A549 (cell line): ENCODE measurements around the gene CLDN5. TPM values are rescaled to one million over a fixed set of nuclear protein-coding genes. Genes with fewer than 3 reads are reported as not detected.

Experiments
- ATAC-seq, 2 experiments: fragments of 200-7000 bp in 1 of 2; fragments of >200 bp in 1 of 2; cut with Nextera tagmentation in 1 of 2; cut with Tn5 transposase in 1 of 2; 3 replicates each; pipeline versions ENCODE4 v1.8.0 to v1.9.1; 2018 to 2020; ENCODE audit warnings: mild to moderate bottlenecking in 1 of 2, moderate library complexity in 1 of 2
- CTCF ChIA-PET: fragments of 300-600 bp; sonication (Branson Sonifier 250); formaldehyde crosslinking; extraction: SDS; loops from one replicate; lab custom pipeline; 2021; ENCODE audit warnings: antibody characterized with exemption, inconsistent platforms; lab: Yijun Ruan, JAX
- POLR2A ChIA-PET: fragments of 350-600 bp; formaldehyde crosslinking; extraction: SDS; loops from one replicate; lab custom pipeline; 2021; ENCODE audit warnings: antibody characterized with exemption, inconsistent platforms; lab: Yijun Ruan, JAX
- DNase-seq, 2 experiments: peaks; one replicate each; pipeline versions ENCODE4 v3.0.0 to v3.0.0-alpha.2; 2011 to 2016; ENCODE audit warnings: low read depth in 1 of 2, low spot score in 1 of 2
- FAIRE-seq: peaks from 2 replicates; lab custom pipeline; 2011; peaks lifted over from hg19 to GRCh38; lab: Jason Lieb, UNC
- H3K27ac ChIP-seq, 2 experiments: fragments of >200 bp; sonication (Bioruptor Twin); formaldehyde crosslinking; 3 replicates each; pipeline ENCODE4 v1.5.1; 2016 to 2017
- H3K4me1 ChIP-seq: fragments of >200 bp; sonication (Bioruptor Twin); formaldehyde crosslinking; 3 replicates; pipeline ENCODE4 v1.6.1; 2016
- H3K4me2 ChIP-seq: fragments of >200 bp; sonication (Bioruptor Twin); formaldehyde crosslinking; 3 replicates; pipeline ENCODE4 v1.6.1; 2016
- H3K4me3 ChIP-seq: fragments of >200 bp; sonication (Bioruptor Twin); formaldehyde crosslinking; 3 replicates; pipeline ENCODE4 v1.5.1; 2016
- H3K9me3 ChIP-seq: fragments of >200 bp; sonication (Bioruptor Twin); formaldehyde crosslinking; 3 replicates; pipeline ENCODE4 v1.6.1; 2016
- ATOH8 ChIP-seq: fragments of 250-450 bp; sonication (Bioruptor Pico); IDR thresholded peaks from 2 replicates; pipeline ENCODE4 v1.5.0; 2020; ENCODE audit warnings: low read depth, mild to moderate bottlenecking, moderate library complexity
- BCL3 ChIP-seq: fragments of >200 bp; sonication (Bioruptor Twin); formaldehyde crosslinking; IDR thresholded peaks from 3 replicates; pipeline ENCODE4 v1.6.1; 2016
- CBX8 ChIP-seq: fragments of 200-600 bp; sonication (generic); IDR thresholded peaks from 2 replicates; pipeline ENCODE4 v1.6.1; 2016
- CEBPB ChIP-seq, 2 experiments: fragments of >200 bp in 1 of 2; sonication (Bioruptor Twin) in 1 of 2; formaldehyde crosslinking in 1 of 2; IDR thresholded peaks; 2 replicates each; pipeline ENCODE4 v1.6.1; 2012 to 2016
- CTCF ChIP-seq: fragments of >200 bp; sonication (Bioruptor Twin); formaldehyde crosslinking; IDR thresholded peaks from 3 replicates; pipeline ENCODE4 v1.5.1; 2016
- EHMT2 ChIP-seq: fragments of 200-600 bp; sonication (generic); IDR thresholded peaks from 2 replicates; pipeline ENCODE4 v1.6.1; 2016; ENCODE audit warnings: antibody characterized with exemption, low read depth, mild to moderate bottlenecking, moderate library complexity
- EP300 ChIP-seq, 2 experiments: fragments of >200 bp; sonication (Bioruptor Twin); formaldehyde crosslinking; IDR thresholded peaks; 2 replicates in 1 of 2; 3 replicates in 1 of 2; pipeline ENCODE4 v1.6.1; 2016 to 2017
- FOSB ChIP-seq: fragments of 250-450 bp; sonication (Bioruptor Pico); IDR thresholded peaks from 2 replicates; pipeline ENCODE4 v1.5.0; 2020; ENCODE audit warnings: mild to moderate bottlenecking, moderate library complexity
- FOXS1 ChIP-seq: fragments of 250-450 bp; sonication (Bioruptor Pico); IDR thresholded peaks from 2 replicates; pipeline ENCODE4 v1.5.0; 2020; ENCODE audit warnings: mild to moderate bottlenecking, moderate library complexity
- GATA3 ChIP-seq: IDR thresholded peaks from 2 replicates; pipeline ENCODE4 v1.6.1; 2012; ENCODE audit warnings: borderline replicate concordance
- HES2 ChIP-seq: fragments of >200 bp; sonication (Bioruptor Twin); formaldehyde crosslinking; IDR thresholded peaks from 2 replicates; pipeline ENCODE4 v1.6.1; 2016
- HMGXB4 ChIP-seq: fragments of 250-450 bp; sonication (Bioruptor Pico); IDR thresholded peaks from 2 replicates; pipeline ENCODE4 v1.5.0; 2021; ENCODE audit warnings: mild to moderate bottlenecking, moderate library complexity, borderline replicate concordance
- HOXA7 ChIP-seq: fragments of 250-450 bp; sonication (Bioruptor Pico); IDR thresholded peaks from 2 replicates; pipeline ENCODE4 v1.5.0; 2020; ENCODE audit warnings: mild to moderate bottlenecking, moderate library complexity
- HOXB13 ChIP-seq: fragments of 250-450 bp; sonication (Bioruptor Pico); IDR thresholded peaks from 2 replicates; pipeline ENCODE4 v1.5.0; 2020; ENCODE audit warnings: low read depth, mild to moderate bottlenecking, moderate library complexity
- KDM1A ChIP-seq: fragments of 200-600 bp; sonication (generic); IDR thresholded peaks from 2 replicates; pipeline ENCODE4 v1.6.1; 2016; ENCODE audit warnings: low read depth, mild to moderate bottlenecking
- MAFK ChIP-seq: fragments of 450-650 bp; IDR thresholded peaks from 2 replicates; pipeline ENCODE4 v1.6.1; 2014; ENCODE audit not compliant: partially characterized antibody
- NFE2L2 ChIP-seq: fragments of 150-350 bp; conservative IDR thresholded peaks from 2 replicates; pipeline ENCODE4 v1.6.1; 2014; ENCODE audit warnings: low read length
- NR3C1 ChIP-seq: fragments of >200 bp; sonication (Bioruptor Twin); formaldehyde crosslinking; IDR thresholded peaks from 3 replicates; pipeline ENCODE4 v1.6.1; 2017
- POLR2AphosphoS2 ChIP-seq: conservative IDR thresholded peaks from 2 replicates; pipeline ENCODE4 v1.6.1; 2012; ENCODE audit warnings: low read length, improper control_type of control experiment, inconsistent platforms
- RARB ChIP-seq: fragments of 250-450 bp; sonication (Bioruptor Pico); IDR thresholded peaks from 2 replicates; pipeline ENCODE4 v1.8.0; 2021; ENCODE audit warnings: mild to moderate bottlenecking, moderate library complexity
- RCOR1 ChIP-seq: fragments of 150-350 bp; IDR thresholded peaks from 2 replicates; pipeline ENCODE4 v1.6.1; 2014; ENCODE audit warnings: antibody characterized with exemption, low read length, low read depth
- REST ChIP-seq: fragments of 200-600 bp; sonication (generic); IDR thresholded peaks from 2 replicates; pipeline ENCODE4 v1.6.1; 2016; ENCODE audit warnings: antibody characterized with exemption, mild to moderate bottlenecking, moderate library complexity
- RNF2 ChIP-seq: fragments of 200-600 bp; sonication (generic); IDR thresholded peaks from 2 replicates; pipeline ENCODE4 v1.6.1; 2016; ENCODE audit warnings: low read depth, mild to moderate bottlenecking, antibody characterized with exemption, moderate library complexity, borderline replicate concordance
- SMC3 ChIP-seq: fragments of >200 bp; sonication (Bioruptor Twin); formaldehyde crosslinking; IDR thresholded peaks from 3 replicates; pipeline ENCODE4 v1.6.1; 2018; ENCODE audit warnings: inconsistent platforms
- TP53 ChIP-seq: fragments of 250-450 bp; sonication (Bioruptor Pico); IDR thresholded peaks from 2 replicates; pipeline ENCODE4 v1.5.0; 2021; ENCODE audit warnings: mild to moderate bottlenecking, moderate library complexity
- ZC3H11A ChIP-seq: fragments of 450-650 bp; IDR thresholded peaks from 2 replicates; pipeline ENCODE4 v1.6.1; 2014; ENCODE audit warnings: antibody characterized with exemption, mild to moderate bottlenecking
- ZNF302 ChIP-seq: fragments of 250-450 bp; sonication (Bioruptor Pico); IDR thresholded peaks from 2 replicates; pipeline ENCODE4 v1.9.0; 2021; ENCODE audit warnings: inconsistent platforms, mild to moderate bottlenecking, moderate library complexity
- whole genome bisulfite sequencing: methylation state at CpG from one replicate; pipeline ENCODE4 v1.1.6; 2017; ENCODE audit errors: missing lambda C conversion rate; 5-methylcytosine and 5-hydroxymethylcytosine counted together
- polyA plus RNA-seq, 4 experiments: library from polyadenylated mRNA; depleted of rRNA in 3 of 4; stranded (reverse); fragments of >200 nt; fragmentation: RNase III in 1 of 4; extraction: RNeasy Plus Mini Kit Qiagen cat#74134 plus additional on column Dnase treatment in 1 of 4; gene quantifications; 2 replicates in 3 of 4; 3 replicates in 1 of 4; pipeline ENCODE4 v1.2.3, GENCODE V29; 2011 to 2017

The CLDN5 gene
- polyA plus RNA-seq, 2 of the 4 experiments (the other 2 are of a cell fraction) = not detected

GRCh38 chr22:19514831-19515565, 9.2 kb downstream of the CLDN5 start:
- H3K4me2 ChIP-seq = no peak overlapping the region
- no peak for TF ChIP-seq ZNF302 (CRISPR knock-in tag)
- no peak for TF ChIP-seq POLR2AphosphoS2
- TF ChIP-seq RCOR1 = no peak
- TF ChIP-seq HOXA7 (CRISPR knock-in tag) = no peak
- TF ChIP-seq CBX8 = no peak
- TF ChIP-seq MAFK = no peak
- no peak for TF ChIP-seq HES2
- no peak for TF ChIP-seq CEBPB (IDR thresholded peaks at IDR 0.05)
- TF ChIP-seq FOSB = no peak
- no peak for TF ChIP-seq EP300 (IDR thresholded peaks at IDR 0.05)
- TF ChIP-seq ZC3H11A = no peak
- no peak for TF ChIP-seq TP53
- no peak for TF ChIP-seq RNF2
- TF ChIP-seq NR3C1 = no peak
- no peak for TF ChIP-seq FOXS1
- TF ChIP-seq ATOH8 (CRISPR knock-in tag) = no peak
- TF ChIP-seq GATA3 = no peak
- no peak for TF ChIP-seq SMC3
- TF ChIP-seq BCL3 = no peak
- no peak for TF ChIP-seq EHMT2
- TF ChIP-seq, all 56 proteins: peak for 0
- no peak for FAIRE-seq
- H3K9me3 ChIP-seq = no peaks in the 10 kb centered on the region
- CTCF ChIA-PET = interaction anchor here (1.7 kb wide), 1 partner anchor 115 kb away, joined by 7 read pairs; no protein-coding TSS in a partner anchor
- WGBS = 85% methylated on average over 12 of the region's 14 CpGs
- POLR2A ChIA-PET = no interaction called here
- H3K4me3 ChIP-seq = no peak overlapping the region
- H3K4me1 ChIP-seq = no peaks in the 10 kb centered on the region
- no peak for ATAC-seq
- no peak for DNase-seq
- H3K27ac ChIP-seq = no peak overlapping the region

GRCh38 chr22:19513823-19514222, 10.4 kb downstream of the CLDN5 start:
- no peak for ATAC-seq
- 47% methylated on average over 2 of the region's 2 CpGs for WGBS
- H3K4me1 ChIP-seq = no peaks in the 10 kb centered on the region
- ChIA-PET CTCF (interaction anchor here (1.3 kb wide), 1 partner anchor 9 kb away, joined by 3 read pairs; no protein-coding TSS in a partner anchor), POLR2A (no interaction called here)
- FAIRE-seq = no peak
- H3K27ac ChIP-seq = no peak overlapping the region
- no peak overlapping the region for H3K4me2 ChIP-seq
- DNase-seq = no peak
- H3K9me3 ChIP-seq = no peaks in the 10 kb centered on the region
- no peak overlapping the region for H3K4me3 ChIP-seq
- TF ChIP-seq EHMT2 = no peak
- no peak for TF ChIP-seq CTCF
- no peak for TF ChIP-seq ATOH8 (CRISPR knock-in tag)
- no peak for TF ChIP-seq RARB (CRISPR knock-in tag)
- TF ChIP-seq REST = no peak
- TF ChIP-seq KDM1A = no peak
- no peak for TF ChIP-seq HOXB13
- TF ChIP-seq HMGXB4 (CRISPR knock-in tag) = no peak
- TF ChIP-seq NFE2L2 = no peak
- TF ChIP-seq FOXS1 = no peak
